DMS153 treated with DMSO at 0.1 percent for 48 hours (cell line): ENCODE data around the gene DDX23.
A peak's percentile ranks its signal among the peaks of the same experiment; 100 is the strongest.

Experiments
- DNase-seq: peaks from one replicate; lab custom pipeline; 2025; ENCODE audit not compliant: unreplicated experiment; lab: John Stamatoyannopoulos, UW

DDX23 gene

DNA sequence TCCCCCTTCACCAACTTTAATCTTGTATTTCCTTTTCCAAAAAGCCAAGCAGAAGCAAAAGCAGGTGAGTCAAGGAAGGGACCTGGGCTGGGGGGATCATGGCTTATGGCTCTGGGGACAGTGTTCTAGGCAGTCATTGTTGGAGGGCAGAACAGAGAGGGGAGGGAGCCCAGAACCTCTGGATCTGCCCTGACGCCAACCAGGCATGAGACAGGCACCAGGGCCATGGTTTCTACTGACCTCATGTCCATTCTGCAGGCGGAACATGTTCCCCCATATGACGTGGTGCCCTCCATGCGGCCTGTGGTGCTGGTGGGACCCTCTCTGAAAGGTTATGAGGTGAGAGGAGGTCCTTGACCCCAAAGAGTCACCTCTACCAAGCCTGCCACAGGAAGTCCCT, 27.1 kb downstream of the DDX23 start:
- no peak for DNase-seq

DNA sequence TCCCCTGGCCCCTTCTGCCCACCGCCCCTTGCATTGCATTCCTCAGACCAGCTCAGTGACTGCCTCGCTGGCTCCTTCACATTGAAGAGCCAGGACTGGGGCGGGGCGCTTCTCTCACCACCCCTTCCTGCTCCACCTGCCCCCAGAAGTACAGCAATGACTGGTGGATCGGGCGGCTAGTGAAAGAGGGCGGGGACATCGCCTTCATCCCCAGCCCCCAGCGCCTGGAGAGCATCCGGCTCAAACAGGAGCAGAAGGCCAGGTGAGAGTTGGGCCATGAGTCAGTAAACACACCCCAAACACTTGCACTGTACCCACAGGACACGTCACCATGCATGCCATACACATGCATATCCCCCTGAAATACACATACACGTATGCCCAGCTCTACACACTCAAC, 27.9 kb downstream of the DDX23 start:
- no peak for DNase-seq

DNA sequence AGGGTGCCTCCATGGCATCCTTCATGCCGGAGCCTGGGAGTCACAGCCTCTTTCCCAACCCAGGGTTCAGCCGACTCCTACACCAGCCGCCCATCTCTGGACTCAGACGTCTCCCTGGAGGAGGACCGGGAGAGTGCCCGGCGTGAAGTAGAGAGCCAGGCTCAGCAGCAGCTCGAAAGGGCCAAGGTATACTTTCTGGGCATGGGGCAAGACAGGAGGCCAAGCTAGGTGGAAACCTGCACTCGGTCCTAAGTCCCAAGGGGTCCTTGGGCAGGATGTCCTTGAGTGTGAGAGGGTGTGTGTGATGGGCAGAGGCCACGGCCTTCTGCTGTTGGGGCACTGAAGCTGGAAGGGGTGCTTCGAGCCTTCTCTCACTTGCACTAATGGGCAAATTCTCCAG, 28.7 kb downstream of the DDX23 start:
- no peak for DNase-seq

GRCh38 chr12:48822711-48823110, 29.3 kb downstream of the DDX23 start:
- no peak for DNase-seq

DNA sequence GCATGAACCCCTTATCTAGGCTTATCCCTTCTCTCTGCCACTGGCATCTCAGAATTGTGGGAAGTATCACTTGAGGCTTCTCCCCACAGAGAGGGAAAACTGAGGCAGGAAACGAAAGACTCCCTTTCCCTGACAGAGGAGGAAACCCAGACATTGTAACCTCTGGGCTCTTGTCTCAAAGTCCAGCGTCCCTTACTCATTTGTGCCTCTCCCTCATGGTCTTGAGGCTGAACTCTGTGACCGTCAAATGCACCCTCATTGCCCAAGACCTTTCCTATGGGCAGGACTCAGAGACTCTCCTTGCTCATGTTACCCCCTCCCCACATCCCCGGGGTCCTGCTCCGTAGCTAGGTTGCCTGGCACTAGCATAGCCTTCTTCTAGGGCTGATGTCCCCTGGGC, 29.8 kb downstream of the DDX23 start:
- DNase-seq = no peak

DNA sequence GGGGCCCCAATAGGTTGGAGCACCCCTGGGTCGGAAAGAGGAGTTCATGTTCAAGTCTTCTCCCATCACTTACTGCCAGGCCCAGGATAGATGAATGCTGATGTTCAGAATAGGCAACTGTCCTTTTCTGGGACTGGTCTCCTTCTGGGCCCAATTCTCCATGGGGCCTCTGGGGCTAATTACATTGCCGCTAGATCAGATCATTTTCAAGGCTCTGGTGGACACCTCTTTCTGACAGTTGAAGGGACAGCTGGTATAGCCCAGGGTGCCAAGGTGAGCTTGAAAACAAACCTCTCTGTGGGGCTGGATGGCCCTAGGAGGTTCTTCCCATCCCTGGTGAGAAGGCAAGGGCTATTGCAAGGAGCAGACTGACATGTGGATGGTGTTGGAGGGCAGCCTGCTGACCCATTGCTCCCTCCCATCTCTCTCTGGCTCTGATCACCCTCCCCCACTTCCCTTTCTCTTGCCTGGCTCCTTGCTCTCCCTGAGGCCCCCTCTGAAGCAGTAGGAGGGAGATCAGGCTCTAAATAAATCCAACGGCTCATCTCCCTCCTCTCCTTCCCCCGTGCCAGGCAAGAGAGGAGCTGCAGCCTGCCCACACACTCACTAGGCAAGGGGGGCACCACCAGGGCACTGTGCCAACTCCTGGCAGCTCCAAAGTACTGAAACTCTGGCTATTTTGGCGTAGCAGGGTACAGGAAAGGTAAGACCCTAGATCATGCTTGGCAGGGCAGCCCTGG, 31.8 kb downstream of the DDX23 start:
- DNase-seq = no peak

DNA sequence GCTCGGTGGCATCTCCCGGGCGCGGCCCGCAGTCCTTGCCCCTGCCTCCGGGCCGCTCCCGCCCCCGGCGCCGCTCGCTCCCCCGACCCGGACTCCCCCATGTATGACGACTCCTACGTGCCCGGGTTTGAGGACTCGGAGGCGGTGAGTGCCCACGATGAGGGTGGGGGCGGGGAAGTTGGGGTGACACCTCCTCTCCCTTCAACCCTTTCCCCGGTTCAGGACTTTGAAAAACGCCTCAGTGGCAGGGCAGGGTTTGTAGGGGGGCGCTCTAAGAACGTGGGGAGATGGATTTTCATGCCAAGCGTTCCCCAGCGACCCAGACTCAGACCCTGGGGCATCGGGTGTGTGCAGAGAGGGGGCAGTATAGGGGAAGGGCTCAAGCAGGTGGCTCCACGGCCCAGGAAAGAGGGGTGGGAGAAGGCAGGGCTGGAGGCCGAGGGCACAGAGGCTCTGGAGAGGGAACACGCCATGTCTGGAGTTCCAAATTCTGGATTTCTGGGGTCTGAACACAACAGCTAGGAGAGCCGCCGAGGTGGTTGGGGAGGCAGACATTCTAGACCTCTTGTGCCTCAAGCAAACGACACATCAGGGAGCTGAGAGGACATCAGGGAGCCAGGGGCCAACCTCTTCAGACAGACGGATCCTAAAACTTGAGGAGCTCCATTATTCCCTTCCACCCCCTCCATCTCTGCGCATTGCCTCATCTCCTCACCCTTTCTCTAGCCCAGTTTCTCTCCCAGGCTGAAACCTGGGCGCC, 33.0 kb downstream of the DDX23 start:
- peak; percentile 25 for DNase-seq

- DNase-seq = peak; percentile 34
These were observed 33.8 kb downstream of the DDX23 start, which contains the start of gene CACNB3 for GRCh38 chr12:48817873-48818830. CACNB3 (plus strand) TSS chr12:48818496; CDS start chr12:48818930, 434 bp downstream.

DNA sequence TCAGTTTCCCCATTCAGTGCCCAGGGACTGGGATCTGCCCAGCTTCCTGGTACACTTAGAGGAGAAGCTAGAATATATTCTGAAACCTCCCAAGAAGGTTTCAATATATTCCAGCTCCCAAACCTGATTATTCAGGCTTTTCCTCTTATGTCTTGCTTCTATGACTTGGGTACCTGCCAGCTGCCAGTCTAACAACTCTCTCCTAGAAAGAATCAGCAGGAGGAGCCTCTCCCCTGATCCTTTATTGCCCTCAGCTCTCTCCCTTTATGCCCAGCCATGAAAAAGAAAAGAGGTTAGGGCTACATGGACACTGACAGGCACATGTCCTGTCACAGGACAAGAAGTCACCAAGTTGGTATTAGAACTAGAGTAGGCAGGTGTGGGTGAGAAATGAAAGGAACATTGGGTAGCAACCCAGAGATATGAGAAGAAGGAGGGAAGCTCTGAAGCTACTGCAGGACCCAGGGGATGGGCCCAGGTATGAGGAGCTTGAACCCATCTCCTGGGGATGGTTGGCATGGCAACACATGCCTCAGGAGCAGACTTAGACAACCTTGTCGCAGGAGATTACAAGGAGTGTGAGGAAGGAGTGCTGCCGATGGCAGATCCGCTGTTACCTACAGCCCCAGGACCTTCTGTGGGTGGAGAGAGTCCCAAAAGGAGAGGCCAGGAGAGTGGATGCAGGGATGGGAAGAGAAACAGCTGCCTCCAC, 35.7 kb downstream of the DDX23 start:
- no peak for DNase-seq

DNA sequence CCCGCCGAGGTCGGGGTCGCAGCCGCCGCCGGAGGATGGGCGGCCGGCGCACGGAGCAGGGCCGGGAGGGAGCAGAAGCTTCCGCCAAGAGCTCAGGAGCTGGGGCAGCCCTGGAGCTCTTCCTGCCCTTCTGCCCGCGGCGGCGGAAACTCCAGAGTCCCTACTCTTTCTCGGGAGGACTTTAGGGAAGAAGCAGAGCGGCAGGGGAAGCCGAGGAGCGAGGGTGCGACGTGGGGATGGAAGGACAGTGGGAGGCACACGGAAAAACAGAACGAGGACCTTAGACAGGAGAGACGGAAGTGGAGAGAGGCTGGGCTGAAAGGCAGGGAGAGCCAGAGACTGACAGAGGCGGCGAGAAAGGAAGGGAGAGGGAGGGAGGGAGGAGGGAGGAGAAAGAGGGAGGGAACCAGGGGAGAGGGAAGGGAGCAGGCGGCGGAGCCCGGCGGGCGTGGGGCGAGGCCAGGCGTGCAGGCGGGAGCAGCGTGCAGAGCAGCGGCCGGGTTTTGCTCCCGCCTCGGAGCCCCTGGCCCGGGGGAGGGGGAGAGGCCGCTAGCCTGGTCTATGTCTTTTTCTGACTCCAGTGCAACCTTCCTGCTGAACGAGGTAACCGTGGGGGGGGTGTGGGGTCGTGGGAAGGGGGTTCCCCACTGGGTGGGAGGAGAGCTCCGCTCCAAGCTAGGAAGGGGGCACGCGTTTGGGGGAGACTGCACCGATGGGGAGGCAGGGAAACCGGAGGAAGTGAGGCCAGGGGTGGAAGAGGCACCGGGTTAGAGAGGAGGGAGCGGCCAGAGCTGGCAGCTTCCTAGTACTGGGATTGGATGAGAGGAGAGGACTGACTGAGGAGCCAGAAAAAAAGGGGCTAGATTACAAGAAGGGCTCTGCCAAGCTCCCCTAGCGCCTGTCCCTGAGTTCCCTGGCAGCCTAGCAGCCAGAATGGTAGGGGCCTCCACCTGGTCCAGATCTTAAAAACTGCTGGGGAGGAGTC, 36.5 kb downstream of the DDX23 start:
- peak; percentile 83 for DNase-seq

DNA sequence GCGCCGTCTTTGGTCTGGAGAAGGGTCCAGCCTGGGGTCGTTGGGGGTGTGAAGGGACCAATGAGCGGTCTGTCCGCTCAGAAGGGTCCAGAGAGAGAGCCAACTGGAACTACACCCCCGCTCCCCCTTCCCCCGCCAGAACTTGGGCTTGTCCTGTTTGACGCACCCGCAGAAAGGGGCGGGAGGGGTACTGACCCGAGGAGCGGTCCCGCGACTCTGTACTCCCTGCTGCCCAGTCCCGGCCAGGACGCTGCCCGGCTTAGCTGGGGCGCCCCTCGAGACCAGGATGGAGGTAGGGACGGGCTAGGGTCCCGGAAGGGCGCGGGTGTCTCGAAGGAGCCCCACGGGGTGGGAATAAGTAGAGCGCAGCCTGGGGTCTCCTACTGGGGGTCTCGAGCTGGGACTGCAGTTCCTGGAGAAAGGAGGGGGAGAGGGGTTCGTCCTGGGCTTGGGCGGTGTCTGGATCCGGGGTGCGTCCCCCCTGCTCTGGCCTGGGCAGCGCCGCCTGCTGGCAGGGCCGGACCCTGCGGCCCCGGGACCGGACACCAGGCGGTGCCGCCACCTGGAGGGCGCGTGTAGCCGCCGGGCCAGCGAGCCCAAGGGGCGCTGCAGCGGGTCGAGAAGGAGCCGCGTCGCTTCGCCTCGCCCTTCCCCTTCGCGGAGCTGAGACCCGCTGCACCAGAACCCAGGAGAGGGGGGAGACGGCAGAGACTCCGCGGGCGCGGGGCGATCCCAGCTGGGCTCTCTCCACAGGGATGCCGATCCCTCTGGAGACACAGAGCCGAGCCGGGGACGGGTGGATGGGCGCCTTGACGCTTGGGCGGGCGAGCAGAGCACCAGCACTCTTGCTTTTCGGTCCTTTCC, 37.5 kb downstream of the DDX23 start:
- DNase-seq = no peak

DNA sequence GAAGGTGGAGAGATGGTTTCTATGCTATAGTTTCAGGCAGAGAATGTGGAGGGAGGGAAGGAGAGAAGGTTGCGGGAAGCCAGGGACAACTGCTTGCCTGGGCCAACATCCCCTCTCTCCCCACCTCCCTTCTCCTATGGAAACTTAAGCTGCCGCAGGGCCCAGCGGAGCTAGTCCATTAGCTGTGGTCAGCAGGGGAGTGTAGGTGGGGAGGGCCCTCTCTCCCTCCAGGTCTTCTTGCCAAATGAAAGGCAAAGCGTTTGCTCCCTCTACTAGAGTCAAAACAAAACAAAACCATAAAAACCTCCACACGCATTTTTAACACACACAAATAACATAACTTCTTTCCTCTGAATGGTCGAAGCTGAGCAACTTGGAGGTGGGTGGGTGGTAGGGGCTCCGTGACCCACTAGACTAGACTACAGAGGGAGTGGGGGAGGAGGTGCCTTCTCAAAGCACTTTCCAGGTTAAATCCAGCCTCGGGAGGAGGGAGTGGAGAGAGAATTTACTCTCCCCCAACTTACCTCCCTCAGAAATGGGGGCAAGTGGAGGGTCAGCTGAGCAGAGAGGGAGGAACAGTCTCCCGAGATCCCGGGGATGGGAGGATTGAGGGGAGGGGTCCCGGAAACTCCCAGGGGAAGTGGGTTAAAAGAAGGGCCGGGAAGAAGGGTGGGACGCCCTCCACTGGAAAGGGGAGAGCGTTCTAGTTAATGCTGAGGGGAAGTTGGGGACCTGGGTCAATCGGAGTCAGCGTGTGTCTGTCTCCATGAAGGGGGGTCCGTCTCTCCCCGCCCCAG, 38.3 kb downstream of the DDX23 start:
- DNase-seq = no peak

GRCh38 chr12:48812389-48812788, 39.6 kb downstream of the DDX23 start:
- DNase-seq = no peak

- DNase-seq = no peak
These were observed 40.4 kb downstream of the DDX23 start for GRCh38 chr12:48811437-48812090.

- DNase-seq = no peak
These were observed 41.0 kb downstream of the DDX23 start for GRCh38 chr12:48810903-48811431.

DNA sequence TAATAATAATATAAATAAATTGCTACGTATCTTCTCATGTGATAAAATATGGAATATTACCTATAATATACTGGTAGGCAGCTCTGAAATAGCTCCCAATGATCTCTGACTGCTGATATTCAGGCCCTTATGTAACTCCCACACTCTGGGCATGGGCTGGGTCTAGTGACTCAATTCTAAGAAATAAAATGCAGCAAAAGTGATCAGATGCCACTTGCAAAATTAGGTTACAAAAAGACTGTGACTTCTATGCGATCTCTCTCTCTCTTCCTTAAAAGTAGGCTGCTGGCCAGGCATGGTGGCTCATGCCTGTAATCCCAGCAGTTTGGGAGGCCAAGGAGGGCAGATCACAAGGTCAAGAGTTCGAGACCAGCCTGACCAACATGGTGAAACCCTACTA, 44.0 kb downstream of the DDX23 start:
- no peak for DNase-seq

GRCh38 chr12:48803675-48804074, 48.3 kb downstream of the DDX23 start:
- DNase-seq = no peak
